HTR-8/SVneo (cell line): ENCODE measurements around the gene CERK.

Experiments used
- DNase-seq: peaks from one replicate; pipeline ENCODE4 v3.0.0; 2011; ENCODE audit warnings: low spot score, mixed read lengths; ENCODE audit not compliant: insufficient read length
- FAIRE-seq: peaks from 2 replicates; lab custom pipeline; 2011; peaks lifted over from hg19 to GRCh38; lab: Jason Lieb, UNC

CERK gene

GRCh38 chr22:46767249-46767985, 29.4 kb upstream of the CERK start:
- no peak for FAIRE-seq
- DNase-seq, result no peak

DNA sequence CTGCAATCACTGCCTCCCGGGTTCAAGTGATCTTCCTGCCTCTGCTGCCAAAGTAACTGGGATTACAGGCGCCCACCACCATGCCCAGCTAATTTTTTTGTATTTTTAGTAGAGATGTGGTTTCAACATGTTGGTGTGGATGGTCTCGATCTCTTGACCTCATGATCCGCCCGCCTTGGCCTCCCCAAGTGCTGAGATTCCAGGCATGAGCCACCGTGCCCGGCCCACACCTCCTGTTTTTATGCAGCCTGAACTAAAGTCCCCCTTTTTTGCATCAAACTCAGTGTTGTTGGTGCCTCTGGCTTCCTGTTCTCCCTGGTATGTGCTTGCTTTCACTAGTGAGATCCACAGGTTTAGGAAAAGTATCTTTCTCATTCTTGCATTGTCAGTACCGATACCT, 28.6 kb upstream of the CERK start:
- no peak for DNase-seq
- FAIRE-seq, result no peak

DNA sequence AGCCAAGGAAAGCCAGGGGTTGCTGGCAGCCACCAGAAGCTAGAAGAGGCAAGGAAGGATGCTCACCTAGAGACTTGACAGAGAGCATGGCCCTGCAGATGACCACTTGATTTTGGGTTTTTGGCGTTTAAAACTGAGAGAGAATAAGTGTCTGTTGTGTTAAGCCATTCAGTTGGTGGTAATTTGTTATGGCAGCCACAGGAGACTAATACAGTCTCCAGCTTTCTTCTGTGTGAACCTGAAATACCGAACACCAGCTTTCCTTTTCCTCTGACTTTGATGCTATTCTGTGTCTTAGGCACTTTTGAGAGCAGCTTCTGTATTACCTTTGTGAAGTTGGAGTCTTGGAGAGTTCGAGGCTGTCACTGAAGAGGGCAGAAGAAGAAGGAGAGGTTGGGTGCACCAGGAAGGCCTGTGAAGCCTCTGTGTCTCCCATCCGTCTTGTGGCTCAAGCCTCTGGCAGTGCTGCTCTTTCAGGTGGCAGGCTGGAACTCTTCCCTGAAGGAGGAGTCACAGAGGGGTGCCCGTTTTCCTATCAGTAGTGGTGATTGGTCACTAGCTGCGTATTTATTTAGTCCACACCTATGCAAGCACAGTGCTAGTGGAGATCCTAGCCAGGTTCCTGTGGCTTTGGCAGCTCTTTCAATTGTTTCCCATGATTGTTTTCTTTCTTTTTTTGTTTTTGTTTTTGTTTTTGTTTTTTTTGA, 26.9 kb upstream of the CERK start:
- no peak for DNase-seq

GRCh38 chr22:46764140-46764680, 26.2 kb upstream of the CERK start:
- DNase-seq, result no peak
- FAIRE-seq, result no peak

More for the DNA sequence above, 26.9 kb upstream of the CERK start:
- FAIRE-seq, result no peak

GRCh38 chr22:46763051-46763705, 25.1 kb upstream of the CERK start:
- FAIRE-seq (no peak), DNase-seq (no peak)

GRCh38 chr22:46762238-46763050, 24.4 kb upstream of the CERK start, which contains the start of gene TBC1D22A:
Gene TBC1D22A, plus strand, starts transcription at chr22:46762650. Its CDS starts 137 bp downstream, at chr22:46762787.
- DNase-seq (peak; percentile 93), FAIRE-seq (no peak)

GRCh38 chr22:46761539-46762237, 23.6 kb upstream of the CERK start:
- no peak for FAIRE-seq
- no peak for DNase-seq

- FAIRE-seq, result no peak
- DNase-seq, result no peak
Observed at GRCh38 chr22:46761017-46761416, 23.0 kb upstream of the CERK start.

DNA sequence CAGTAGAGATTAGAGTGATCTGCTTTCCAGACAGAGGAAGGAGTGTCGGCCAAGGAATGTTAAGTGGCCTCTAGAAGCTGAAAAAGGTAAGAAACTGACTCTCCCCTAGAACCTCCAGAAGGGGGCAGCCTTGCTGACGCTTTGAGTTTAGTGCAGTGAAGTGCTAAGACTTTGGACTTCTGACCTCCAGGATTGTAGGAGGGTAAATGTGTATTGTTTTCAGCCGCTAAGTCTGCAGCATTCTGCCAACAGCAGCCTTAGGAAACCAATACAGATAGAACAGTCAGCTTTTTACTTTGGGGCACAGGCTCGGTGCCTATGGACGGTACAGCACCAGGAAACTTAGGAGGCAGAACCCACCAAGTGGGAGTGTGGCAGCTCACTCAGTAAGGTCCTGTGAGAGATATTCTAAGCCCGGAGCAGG, 20.8 kb upstream of the CERK start:
- no peak for FAIRE-seq
- DNase-seq, result peak; percentile 29

- FAIRE-seq, result no peak
- DNase-seq, result no peak
Observed at GRCh38 chr22:46758121-46758520, 20.1 kb upstream of the CERK start.

GRCh38 chr22:46757104-46757503, 19.1 kb upstream of the CERK start:
- FAIRE-seq (no peak), DNase-seq (no peak)

DNA sequence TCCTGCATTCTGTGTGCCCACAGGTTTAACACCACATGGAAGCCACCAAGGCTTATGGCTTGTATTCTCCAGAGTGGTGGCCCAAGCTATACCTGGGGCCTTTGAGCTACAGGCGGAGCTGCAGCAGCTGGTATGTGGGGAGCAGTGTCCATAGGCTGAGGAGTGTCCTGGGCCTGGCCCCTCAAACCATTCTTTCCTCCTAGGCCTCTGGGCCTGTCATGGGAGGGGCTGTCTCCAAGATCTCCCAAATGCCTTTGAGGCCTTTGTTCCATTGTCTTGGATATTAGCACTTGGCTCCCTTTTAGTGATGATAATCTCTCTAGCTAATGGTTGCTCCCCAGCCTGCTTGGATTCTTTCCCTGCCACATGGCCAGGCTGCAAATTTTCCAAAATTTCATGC, 18.0 kb upstream of the CERK start:
- no peak for DNase-seq
- FAIRE-seq, result no peak

DNA sequence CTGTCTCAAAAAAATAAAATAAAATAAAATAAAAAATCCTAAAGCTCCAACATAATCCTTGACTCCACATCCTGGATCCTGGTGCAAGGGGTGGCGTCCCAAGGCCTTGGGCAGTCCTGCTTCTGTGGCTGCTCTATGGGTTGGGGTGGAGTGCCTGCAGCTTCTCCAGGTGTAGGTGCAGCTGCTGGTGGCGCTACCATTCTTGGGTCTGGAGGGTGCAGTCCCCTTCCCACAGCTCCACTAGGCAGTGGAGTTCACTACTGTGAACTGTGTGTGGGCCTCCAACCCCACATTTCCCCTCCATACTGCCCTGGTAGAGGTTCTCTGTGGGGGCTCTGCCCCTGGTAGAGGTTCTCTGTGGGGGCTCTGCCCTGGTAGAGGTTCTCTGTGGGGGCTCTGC, 17.5 kb upstream of the CERK start:
- FAIRE-seq (no peak), DNase-seq (no peak)

DNA sequence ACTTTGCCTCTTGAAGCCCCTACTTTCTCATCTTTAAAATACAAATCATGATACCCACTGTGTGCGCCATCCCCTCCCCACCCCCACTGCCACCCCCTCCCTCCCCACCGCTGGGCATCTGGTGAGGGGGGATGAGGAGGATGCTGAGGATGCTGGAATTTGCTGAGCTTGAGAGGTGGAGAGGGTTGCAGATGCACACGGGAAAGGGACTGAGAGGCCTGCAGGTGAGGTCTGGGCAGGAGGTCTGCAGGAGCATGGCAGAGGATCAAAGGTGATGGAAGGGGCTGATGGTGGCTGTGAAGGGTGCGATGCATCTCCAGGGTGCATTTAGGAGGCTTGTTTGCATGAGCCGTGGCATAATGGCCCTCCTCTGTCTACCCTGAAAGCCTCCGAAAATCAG, 16.8 kb upstream of the CERK start:
- DNase-seq (no peak), FAIRE-seq (no peak)

- FAIRE-seq, result peak; percentile 99
Observed at GRCh38 chr22:46754110-46754799, 16.2 kb upstream of the CERK start.

GRCh38 chr22:46753761-46754109, 15.7 kb upstream of the CERK start:
- DNase-seq (no peak), FAIRE-seq (no peak)

More at GRCh38 chr22:46754110-46754799, 16.2 kb upstream of the CERK start:
- DNase-seq, result peak; percentile 96

DNA sequence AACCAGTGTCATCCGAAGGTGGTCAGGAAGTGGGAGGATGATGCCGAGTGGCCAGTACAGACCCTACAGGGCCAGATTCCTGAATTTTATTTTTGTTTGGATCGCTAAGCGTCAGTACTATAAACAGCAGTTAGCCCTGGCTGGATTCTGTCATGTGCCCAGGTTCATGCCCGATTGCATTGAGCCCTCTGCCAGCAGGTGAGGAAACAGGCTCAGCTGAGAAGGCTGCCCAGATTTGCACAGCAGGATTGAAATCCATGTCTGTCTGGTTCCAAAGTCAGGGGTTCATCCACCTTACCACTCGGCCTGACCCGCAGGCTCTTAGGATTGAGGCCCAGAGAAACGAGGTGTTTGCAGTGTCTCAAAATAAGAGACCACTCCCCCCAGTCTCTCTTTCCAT, 15.3 kb upstream of the CERK start:
- FAIRE-seq, result no peak

DNA sequence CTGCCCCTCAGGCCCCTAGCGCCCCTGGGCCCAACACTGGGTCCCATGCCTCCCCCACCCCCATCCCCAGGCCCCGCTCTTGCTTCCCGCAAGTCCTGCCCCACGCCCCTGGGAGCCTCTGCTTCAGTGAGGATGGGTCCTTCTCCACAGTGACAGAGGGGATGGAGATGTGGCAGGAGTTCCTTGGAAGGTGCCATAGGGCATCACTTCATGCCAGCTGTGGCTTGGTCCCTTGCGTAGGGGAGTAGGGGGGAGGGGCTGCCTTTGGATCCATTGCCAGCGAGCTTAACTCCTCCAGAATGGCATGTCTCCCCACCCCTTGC, 14.9 kb upstream of the CERK start:
- FAIRE-seq (no peak), DNase-seq (no peak)

More for the DNA sequence above, 15.3 kb upstream of the CERK start:
- DNase-seq, result no peak
